K562 (cell line): ENCODE results near the gene SLC35F4.

Experiments
- ELK1 ChIP-seq: sonication (generic); formaldehyde crosslinking; IDR thresholded peaks from 2 replicates; pipeline ENCODE4 v1.8.1; 2022; ENCODE audit warnings: missing genetic modification reagents
- FOS ChIP-seq: IDR thresholded peaks from 3 replicates; pipeline ENCODE4 v1.6.1; 2011; ENCODE audit not compliant: insufficient read length; ENCODE audit errors: extremely low read depth
- FOXM1 ChIP-seq, 2 experiments: fragments of 450-650 bp in 1 of 2; sonication (generic) in 1 of 2; formaldehyde crosslinking in 1 of 2; IDR thresholded peaks; 2 replicates each; pipeline versions ENCODE4 v1.6.1 to v1.9.0; 2017 to 2022; ENCODE audit warnings: low read depth in 2 of 2, mild to moderate bottlenecking in 2 of 2, missing genetic modification reagents in 1 of 2, moderate library complexity in 1 of 2
- JUN ChIP-seq, 2 experiments: sonication (generic) in 1 of 2; formaldehyde crosslinking in 1 of 2; IDR thresholded peaks; 2 replicates each; pipeline versions ENCODE4 v1.6.1 to v1.8.0; 2012 to 2022; ENCODE audit warnings: borderline replicate concordance in 2 of 2, mild to moderate bottlenecking in 2 of 2, improper control_type of control experiment in 1 of 2, low read depth in 1 of 2, low read length in 1 of 2, missing genetic modification reagents in 1 of 2
- MAFK ChIP-seq: IDR thresholded peaks from 2 replicates; pipeline ENCODE4 v1.6.1; 2011; ENCODE audit warnings: low read length, improper control_type of control experiment
- POLR2AphosphoS5 ChIP-seq: IDR thresholded peaks from 2 replicates; pipeline ENCODE4 v1.6.1; 2011; ENCODE audit warnings: mild to moderate bottlenecking, low read depth, low read length, moderate library complexity; ENCODE audit not compliant: control insufficient read depth, insufficient read depth
- ZNF24 ChIP-seq: fragments of 450-650 bp; IDR thresholded peaks from 2 replicates; pipeline ENCODE4 v1.6.1; 2016
- TF ChIP-seq, protein P1 (sequence below), 3 experiments: IDR thresholded peaks in 2 of 3; conservative IDR thresholded peaks in 1 of 3; 2 replicates each; pipeline ENCODE4 v1.5.1; 2011 to 2012; ENCODE audit warnings: low read length in 3 of 3, mild to moderate bottlenecking in 3 of 3, control low read depth in 2 of 3, improper control_type of control experiment in 1 of 3, inconsistent platforms in 1 of 3, low read depth in 1 of 3, mixed read lengths in 1 of 3, moderate library complexity in 1 of 3; ENCODE audit not compliant: insufficient read depth in 2 of 3

DNA sequence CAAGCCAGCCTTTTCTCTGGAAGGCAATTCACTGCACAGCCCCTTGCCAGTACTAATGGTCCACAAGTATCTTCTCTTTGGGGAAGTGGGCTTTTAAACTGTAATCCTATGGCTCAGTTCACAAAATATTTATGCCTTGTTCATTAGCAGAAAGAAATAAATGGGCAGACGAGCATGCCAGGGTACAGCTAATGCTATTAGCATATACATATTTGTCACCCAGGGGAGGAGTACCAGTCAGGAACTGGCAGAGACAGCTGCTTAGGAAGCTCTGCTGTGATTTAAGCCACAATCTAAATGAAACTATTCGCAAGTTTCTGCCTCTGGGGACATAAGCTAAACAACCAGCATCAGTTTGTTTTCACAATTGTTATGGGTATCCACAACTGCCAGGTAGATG lies 258.8 kb downstream of the SLC35F4 start:
- TF ChIP-seq POLR2AphosphoS5 (no peak), JUN (IDR thresholded peaks at IDR 0.05; ENCODE audit: borderline replicate concordance, low read depth, low read length) (no peak), JUN (CRISPR knock-in tag; IDR thresholded peaks at IDR 0.05; ENCODE audit: borderline replicate concordance) (no peak), ZNF24 (no peak), MAFK (no peak), ELK1 (CRISPR knock-in tag) (no peak), FOS (no peak), FOXM1 (IDR thresholded peaks at IDR 0.05; ENCODE audit: low read depth) (no peak), FOXM1 (CRISPR knock-in tag; IDR thresholded peaks at IDR 0.05; ENCODE audit: low read depth) (no peak)
- TF ChIP-seq, protein P1, sequence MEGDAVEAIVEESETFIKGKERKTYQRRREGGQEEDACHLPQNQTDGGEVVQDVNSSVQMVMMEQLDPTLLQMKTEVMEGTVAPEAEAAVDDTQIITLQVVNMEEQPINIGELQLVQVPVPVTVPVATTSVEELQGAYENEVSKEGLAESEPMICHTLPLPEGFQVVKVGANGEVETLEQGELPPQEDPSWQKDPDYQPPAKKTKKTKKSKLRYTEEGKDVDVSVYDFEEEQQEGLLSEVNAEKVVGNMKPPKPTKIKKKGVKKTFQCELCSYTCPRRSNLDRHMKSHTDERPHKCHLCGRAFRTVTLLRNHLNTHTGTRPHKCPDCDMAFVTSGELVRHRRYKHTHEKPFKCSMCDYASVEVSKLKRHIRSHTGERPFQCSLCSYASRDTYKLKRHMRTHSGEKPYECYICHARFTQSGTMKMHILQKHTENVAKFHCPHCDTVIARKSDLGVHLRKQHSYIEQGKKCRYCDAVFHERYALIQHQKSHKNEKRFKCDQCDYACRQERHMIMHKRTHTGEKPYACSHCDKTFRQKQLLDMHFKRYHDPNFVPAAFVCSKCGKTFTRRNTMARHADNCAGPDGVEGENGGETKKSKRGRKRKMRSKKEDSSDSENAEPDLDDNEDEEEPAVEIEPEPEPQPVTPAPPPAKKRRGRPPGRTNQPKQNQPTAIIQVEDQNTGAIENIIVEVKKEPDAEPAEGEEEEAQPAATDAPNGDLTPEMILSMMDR (IDR thresholded peaks at IDR 0.05 in 2 of 3, conservative IDR thresholded peaks at IDR 0.05 in 1 of 3; ENCODE audit: insufficient read depth in 2 of 3, low read depth in 1 of 3, low read length in 3 of 3): no peak
